ENCODE results near the gene ARHGEF28. TPM values are rescaled to one million over a fixed set of nuclear protein-coding genes. Genes with fewer than 3 reads are reported as not detected.
A peak's percentile ranks its signal among the peaks of the same experiment; 100 is the strongest.

ARHGEF28 gene
- total RNA-seq, 1 experiment from 2014 or later, result 5.8 TPM

- peaks cover 43% of the 10 kb centered on the region for H3K4me1 ChIP-seq
- H3K27ac ChIP-seq, result peak overlapping the region; percentile 10; the same call in 1 of the 2 replicates
- no peaks in the 10 kb centered on the region for H3K27me3 ChIP-seq
- H3K9me3 ChIP-seq (replicated peaks), result peaks cover 5% of the 10 kb centered on the region; the same call in 1 of the 2 replicates
- no peak for DNase-seq
- no peak overlapping the region for H3K4me3 ChIP-seq
- H3K36me3 ChIP-seq, result no peaks in the 10 kb centered on the region
These were observed 322.1 kb downstream of the ARHGEF28 start for GRCh38 chr5:73947906-73948640.

GRCh38 chr5:73948720-73949119 is 322.7 kb downstream of the ARHGEF28 start:
- Histone ChIP-seq H3K4me1 (peaks cover 43% of the 10 kb centered on the region), H3K4me3 (no peak overlapping the region), H3K27ac (peak overlapping the region; percentile 10), H3K36me3 (no peaks in the 10 kb centered on the region), H3K9me3 (replicated peaks) (peaks cover 5% of the 10 kb centered on the region; the same call in 1 of the 2 replicates), H3K27me3 (no peaks in the 10 kb centered on the region)
- DNase-seq, result peak; percentile 34 to 60

- H3K4me1 ChIP-seq, result peaks cover 43% of the 10 kb centered on the region
- H3K9me3 ChIP-seq (replicated peaks), result no peaks in the 10 kb centered on the region
- H3K4me3 ChIP-seq, result no peak overlapping the region
- peak in 1 of 2 experiments; percentile 50 for DNase-seq
- no peaks in the 10 kb centered on the region for H3K27me3 ChIP-seq
- no peaks in the 10 kb centered on the region for H3K36me3 ChIP-seq
- peak overlapping the region; percentile 5; the same call in 1 of the 2 replicates for H3K27ac ChIP-seq
These were observed 324.5 kb downstream of the ARHGEF28 start for GRCh38 chr5:73950441-73950873.

GRCh38 chr5:73950912-73951430 is 325.0 kb downstream of the ARHGEF28 start:
- H3K36me3 ChIP-seq, result no peaks in the 10 kb centered on the region
- H3K4me1 ChIP-seq, result peaks cover 43% of the 10 kb centered on the region
- no peak overlapping the region for H3K4me3 ChIP-seq
- H3K9me3 ChIP-seq (replicated peaks), result peaks cover under 1% of the 10 kb centered on the region; the same call in 1 of the 2 replicates
- H3K27ac ChIP-seq, result no peak overlapping the region; the same call in 1 of the 2 replicates
- no peaks in the 10 kb centered on the region for H3K27me3 ChIP-seq
- DNase-seq, result no peak

GRCh38 chr5:73952872-73953271 is 326.9 kb downstream of the ARHGEF28 start:
- Histone ChIP-seq H3K4me3 (no peak overlapping the region), H3K27ac (no peak overlapping the region), H3K4me1 (peaks cover 36% of the 10 kb centered on the region), H3K36me3 (no peaks in the 10 kb centered on the region), H3K9me3 (replicated peaks) (peaks cover 4% of the 10 kb centered on the region; the same call in 1 of the 2 replicates), H3K27me3 (no peaks in the 10 kb centered on the region)
- DNase-seq, result no peak

GRCh38 chr5:73954381-73954780 is 328.4 kb downstream of the ARHGEF28 start:
- peaks cover 21% of the 10 kb centered on the region for H3K4me1 ChIP-seq
- no peak for DNase-seq
- H3K9me3 ChIP-seq (replicated peaks), result peaks cover 4% of the 10 kb centered on the region; the same call in 1 of the 2 replicates
- H3K27ac ChIP-seq, result no peak overlapping the region
- no peaks in the 10 kb centered on the region for H3K27me3 ChIP-seq
- no peaks in the 10 kb centered on the region for H3K36me3 ChIP-seq
- no peak overlapping the region for H3K4me3 ChIP-seq

GRCh38 chr5:73955271-73955846 is 329.4 kb downstream of the ARHGEF28 start:
- Histone ChIP-seq H3K36me3 (no peaks in the 10 kb centered on the region), H3K9me3 (replicated peaks) (peaks cover 4% of the 10 kb centered on the region; the same call in 1 of the 2 replicates), H3K4me3 (no peak overlapping the region), H3K27ac (no peak overlapping the region), H3K27me3 (no peaks in the 10 kb centered on the region), H3K4me1 (peaks cover 11% of the 10 kb centered on the region)
- DNase-seq, result no peak

GRCh38 chr5:73957397-73958001 is 331.5 kb downstream of the ARHGEF28 start:
- H3K27ac ChIP-seq, result no peak overlapping the region
- peaks cover 14% of the 10 kb centered on the region for H3K4me1 ChIP-seq
- H3K4me3 ChIP-seq, result no peak overlapping the region
- DNase-seq, result no peak
- H3K36me3 ChIP-seq, result no peaks in the 10 kb centered on the region
- H3K9me3 ChIP-seq (replicated peaks), result peaks cover 4% of the 10 kb centered on the region
- no peaks in the 10 kb centered on the region for H3K27me3 ChIP-seq

GRCh38 chr5:73958037-73958436 is 332.0 kb downstream of the ARHGEF28 start:
- Histone ChIP-seq H3K36me3 (no peaks in the 10 kb centered on the region), H3K9me3 (replicated peaks) (peaks cover 4% of the 10 kb centered on the region), H3K4me1 (peaks cover 19% of the 10 kb centered on the region), H3K27me3 (no peaks in the 10 kb centered on the region), H3K4me3 (no peak overlapping the region), H3K27ac (no peak overlapping the region)
- DNase-seq, result no peak

GRCh38 chr5:73960023-73960422 is 334.0 kb downstream of the ARHGEF28 start:
- Histone ChIP-seq H3K4me1 (peaks cover 32% of the 10 kb centered on the region), H3K27me3 (no peaks in the 10 kb centered on the region), H3K4me3 (no peak overlapping the region), H3K27ac (no peak overlapping the region), H3K9me3 (replicated peaks) (peaks cover 4% of the 10 kb centered on the region), H3K36me3 (no peaks in the 10 kb centered on the region)
- no peak for DNase-seq

GRCh38 chr5:73960426-73960825 is 334.4 kb downstream of the ARHGEF28 start:
- DNase-seq, result no peak
- Histone ChIP-seq H3K4me1 (peaks cover 32% of the 10 kb centered on the region), H3K36me3 (no peaks in the 10 kb centered on the region), H3K27ac (no peak overlapping the region), H3K27me3 (no peaks in the 10 kb centered on the region), H3K9me3 (replicated peaks) (peaks cover 4% of the 10 kb centered on the region), H3K4me3 (no peak overlapping the region)

GRCh38 chr5:73962801-73963425 is 336.9 kb downstream of the ARHGEF28 start:
- peak; percentile 64 to 81 for DNase-seq
- Histone ChIP-seq H3K4me3 (no peak overlapping the region), H3K4me1 (peaks cover 39% of the 10 kb centered on the region), H3K27ac (peak overlapping the region; percentile 65), H3K9me3 (replicated peaks) (no peaks in the 10 kb centered on the region; the same call in 1 of the 2 replicates), H3K36me3 (no peaks in the 10 kb centered on the region), H3K27me3 (no peaks in the 10 kb centered on the region)

GRCh38 chr5:73964352-73964865 is 338.4 kb downstream of the ARHGEF28 start:
- H3K36me3 ChIP-seq, result no peaks in the 10 kb centered on the region
- H3K27ac ChIP-seq, result peak overlapping the region; percentile 65; the same call in 1 of the 2 replicates
- peaks cover 54% of the 10 kb centered on the region for H3K4me1 ChIP-seq
- H3K27me3 ChIP-seq, result no peaks in the 10 kb centered on the region
- H3K9me3 ChIP-seq (replicated peaks), result no peaks in the 10 kb centered on the region; the same call in 1 of the 2 replicates
- no peak for DNase-seq
- H3K4me3 ChIP-seq, result no peak overlapping the region

GRCh38 chr5:73966451-73966850 is 340.5 kb downstream of the ARHGEF28 start:
- Histone ChIP-seq H3K36me3 (no peaks in the 10 kb centered on the region), H3K4me3 (no peak overlapping the region), H3K9me3 (replicated peaks) (no peaks in the 10 kb centered on the region), H3K27me3 (no peaks in the 10 kb centered on the region), H3K27ac (no peak overlapping the region), H3K4me1 (peaks cover 68% of the 10 kb centered on the region)
- no peak for DNase-seq
